Right lobe of liver (tissue), 6 donors: ENCODE data around the gene STK16. TPM values are rescaled to one million over a fixed set of nuclear protein-coding genes. Genes with fewer than 3 reads are reported as not detected.

Experiments
- ATAC-seq, 4 donors: fragments of 200-7000 bp; cut with Tn5 transposase; one replicate each; pipeline ENCODE4 v1.9.1; 2020; ENCODE audit warnings: mild to moderate bottlenecking in 4 of 4, moderate library complexity in 4 of 4
- DNase-seq, 3 donors: peaks; one replicate each; pipeline ENCODE4 v3.0.0-alpha.2; 2020
- H3K27ac ChIP-seq, 3 donors: fragments of 200-600 bp; one replicate each; pipeline ENCODE4 v1.8.0; 2022
- H3K27me3 ChIP-seq, 2 donors: fragments of 200-600 bp; one replicate each; pipeline ENCODE4 v1.8.0; 2022
- H3K36me3 ChIP-seq, 4 donors: fragments of 200-600 bp; sonication (generic) in 1 of 4; one replicate each; pipeline versions ENCODE4 v1.5.1 to v1.8.0; 2017 to 2022; ENCODE audit warnings: control low read depth in 1 of 4
- H3K4me1 ChIP-seq, 4 donors: fragments of 200-600 bp; sonication (generic) in 1 of 4; one replicate each; pipeline versions ENCODE4 v1.5.1 to v1.8.0; 2017 to 2022; ENCODE audit warnings: control low read depth in 1 of 4
- H3K4me3 ChIP-seq, 3 donors: fragments of 200-600 bp; one replicate each; pipeline ENCODE4 v1.8.0; 2022
- H3K9me3 ChIP-seq, 4 donors: fragments of 200-600 bp; sonication (generic) in 1 of 4; one replicate each; pipeline versions ENCODE4 v1.5.1 to v1.8.0; 2017 to 2022; ENCODE audit warnings: control low read depth in 1 of 4
- POLR2A ChIP-seq: fragments of 450-650 bp; IDR thresholded peaks from one replicate; pipeline ENCODE4 v1.6.1; 2017; ENCODE audit warnings: antibody characterized with exemption, mild to moderate bottlenecking
- WGBS: methylation state at CpG from one replicate; pipeline ENCODE4 v1.1.6; 2018; ENCODE audit warnings: low coverage, low lambda C conversion rate; ENCODE audit not compliant: insufficient coverage; ENCODE audit errors: missing lambda C conversion rate; 5-methylcytosine and 5-hydroxymethylcytosine counted together
- intact Hi-C, 2 donors: fragments of 100-400 bp; cut with DNase I; formaldehyde crosslinking; loops; one replicate each; pipeline versions ENCODE4 v1.11.2 to v1.14.1; 2022
- total RNA-seq, 6 experiments: library from RNA; depleted of rRNA in 2 of 6; stranded (reverse); fragments of >200 nt in 2 of 6; fragmentation: NEBNext Ultra II Directional in 3 of 6; extraction: Animal tissue kit (Norgen Biotek cat#: 25700) in 3 of 6; gene quantifications; one replicate each; pipeline versions ENCODE4 v1.1.0 to v1.2.4, GENCODE V29; 2016 to 2023
- TF ChIP-seq, protein P1 (sequence below), 4 donors: fragments of 200-600 bp in 3 of 4; fragments of 450-650 bp in 1 of 4; IDR thresholded peaks; one replicate each; pipeline versions ENCODE4 v1.5.1 to v1.8.0; 2016 to 2022; ENCODE audit warnings: antibody characterized with exemption in 4 of 4, mild to moderate bottlenecking in 2 of 4
- donor health status: DM: no; HTN: yes; CAD: no.
- donor health status: DM: no; HTN: no; CAD: no.
- donor health status: DM: no; HTN: no; CAD: no.
- donor health status: DM: no; HTN: yes; CAD: no.
- donor health status: DM: no; HTN: yes; CAD: no.

STK16 gene
- total RNA-seq, 6 experiments from 2014 or later = 17.7 to 28.1 (median 21.9) TPM

DNA sequence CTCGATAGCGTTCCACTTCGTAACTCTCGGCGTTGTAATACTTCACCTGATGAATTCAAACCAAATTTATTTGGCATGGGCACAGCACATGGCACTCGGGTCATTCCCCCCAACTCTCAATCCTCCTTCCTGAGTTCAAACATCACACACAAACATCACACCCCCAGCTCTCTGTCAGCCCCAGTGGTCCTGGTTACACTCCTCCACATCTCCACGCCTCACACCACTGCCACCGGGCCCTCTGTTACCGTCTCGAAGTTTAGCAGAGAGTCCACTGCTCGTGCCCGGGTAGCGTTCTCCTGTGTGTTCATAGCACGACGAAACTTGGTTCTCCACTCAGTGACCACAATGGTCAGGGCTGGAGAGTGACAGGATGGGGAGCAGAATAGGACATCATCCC lies 31.1 kb upstream of the STK16 start:
- Histone ChIP-seq H3K36me3 (peaks cover 0 to 54% (median 2%) of the 10 kb centered on the region in 4 donors), H3K4me3 (no peak overlapping the region), H3K4me1 (peaks cover 0 to 19% (median 9%) of the 10 kb centered on the region in 4 donors), H3K27ac (no peak overlapping the region), H3K9me3 (no peaks in the 10 kb centered on the region), H3K27me3 (no peaks in the 10 kb centered on the region)
- 98% methylated on average over 5 of the region's 15 CpGs for WGBS
- intact Hi-C loops = loop anchor here in 1 of 2 donors (5.0 kb wide), 1 partner anchor 52 kb away; the partner anchor contains the start of gene NHEJ1
- ATAC-seq (no peak), DNase-seq (no peak)
- TF ChIP-seq POLR2A = no peak
- TF ChIP-seq, protein P1, sequence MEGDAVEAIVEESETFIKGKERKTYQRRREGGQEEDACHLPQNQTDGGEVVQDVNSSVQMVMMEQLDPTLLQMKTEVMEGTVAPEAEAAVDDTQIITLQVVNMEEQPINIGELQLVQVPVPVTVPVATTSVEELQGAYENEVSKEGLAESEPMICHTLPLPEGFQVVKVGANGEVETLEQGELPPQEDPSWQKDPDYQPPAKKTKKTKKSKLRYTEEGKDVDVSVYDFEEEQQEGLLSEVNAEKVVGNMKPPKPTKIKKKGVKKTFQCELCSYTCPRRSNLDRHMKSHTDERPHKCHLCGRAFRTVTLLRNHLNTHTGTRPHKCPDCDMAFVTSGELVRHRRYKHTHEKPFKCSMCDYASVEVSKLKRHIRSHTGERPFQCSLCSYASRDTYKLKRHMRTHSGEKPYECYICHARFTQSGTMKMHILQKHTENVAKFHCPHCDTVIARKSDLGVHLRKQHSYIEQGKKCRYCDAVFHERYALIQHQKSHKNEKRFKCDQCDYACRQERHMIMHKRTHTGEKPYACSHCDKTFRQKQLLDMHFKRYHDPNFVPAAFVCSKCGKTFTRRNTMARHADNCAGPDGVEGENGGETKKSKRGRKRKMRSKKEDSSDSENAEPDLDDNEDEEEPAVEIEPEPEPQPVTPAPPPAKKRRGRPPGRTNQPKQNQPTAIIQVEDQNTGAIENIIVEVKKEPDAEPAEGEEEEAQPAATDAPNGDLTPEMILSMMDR (IDR thresholded peaks at IDR 0.05) = no peak

DNA sequence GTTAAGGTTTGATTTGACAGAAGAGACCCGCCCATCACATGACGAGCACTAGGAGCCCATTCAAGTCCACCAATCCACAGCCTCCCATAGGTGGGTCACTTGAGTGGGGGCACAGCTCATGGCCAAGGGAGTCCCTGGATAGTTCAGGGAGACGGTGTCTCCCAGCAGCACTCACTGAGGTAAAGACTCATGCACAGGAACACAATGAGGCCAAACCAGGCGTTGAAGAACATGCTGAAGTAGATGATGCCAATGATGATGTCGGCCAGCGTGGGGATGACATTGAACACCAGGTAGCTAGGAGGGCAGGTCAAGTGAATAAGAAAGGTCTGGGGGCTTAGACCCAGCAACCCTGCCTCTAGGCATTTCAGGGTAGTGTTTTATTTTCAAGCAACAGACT lies 30.5 kb upstream of the STK16 start:
- peaks cover 0 to 23% (median 11%) of the 10 kb centered on the region in 4 donors for H3K4me1 ChIP-seq
- peaks cover 0 to 48% (median 0%) of the 10 kb centered on the region in 4 donors for H3K36me3 ChIP-seq
- 94% methylated on average over 6 of the region's 6 CpGs for WGBS
- no peaks in the 10 kb centered on the region for H3K27me3 ChIP-seq
- no peak overlapping the region for H3K4me3 ChIP-seq
- ATAC-seq (no peak), DNase-seq (no peak)
- no peak for TF ChIP-seq POLR2A
- TF ChIP-seq, protein P1 (IDR thresholded peaks at IDR 0.05) = no peak
- H3K9me3 ChIP-seq = no peaks in the 10 kb centered on the region
- no peak overlapping the region for H3K27ac ChIP-seq
- intact Hi-C loops = loop anchor here (5.0 kb wide), 2 partner anchors 37 to 52 kb away; partner anchors contain the start of genes CNPPD1 (in 1 of the 2), NHEJ1 (in 1 of the 2) and RETREG2 (in 1 of the 2)

DNA sequence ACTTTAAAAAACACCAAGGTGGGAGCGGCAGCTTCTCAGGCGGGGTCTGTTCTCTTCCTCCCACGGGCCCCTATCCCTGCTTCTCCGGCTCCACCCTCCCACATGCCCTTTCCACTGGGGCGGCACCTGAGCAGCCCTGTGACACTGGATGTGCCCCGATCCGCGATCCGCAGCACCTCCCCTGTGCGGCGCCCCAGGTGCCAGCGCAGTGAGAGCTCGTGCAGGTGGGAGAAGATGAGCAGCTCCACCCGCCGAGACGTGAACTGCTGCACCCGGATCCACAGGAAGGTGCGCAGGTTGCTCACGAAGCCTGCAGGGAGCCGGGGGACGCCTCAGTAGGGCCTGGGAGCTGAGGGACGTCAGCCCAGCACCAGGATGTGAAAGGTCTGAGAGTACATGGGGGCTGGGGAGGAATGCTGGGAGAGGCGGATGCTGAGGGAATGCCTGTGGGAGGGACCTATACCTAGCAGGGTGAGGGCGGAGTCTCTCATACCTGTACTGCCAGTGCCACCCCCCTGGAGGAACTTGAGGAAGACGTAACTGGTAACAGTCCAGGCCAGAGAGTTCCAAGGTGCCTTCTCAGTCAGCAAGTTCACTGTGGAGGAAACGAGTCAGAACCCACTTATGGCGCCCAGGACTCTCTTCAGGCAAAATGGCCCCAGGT lies 29.3 kb upstream of the STK16 start:
- H3K4me1 ChIP-seq = peaks cover 0 to 23% (median 11%) of the 10 kb centered on the region in 4 donors
- H3K27ac ChIP-seq = no peak overlapping the region
- DNase-seq (no peak), ATAC-seq (no peak)
- H3K27me3 ChIP-seq = no peaks in the 10 kb centered on the region
- peaks cover 0 to 45% (median 5%) of the 10 kb centered on the region in 4 donors for H3K36me3 ChIP-seq
- no peaks in the 10 kb centered on the region for H3K9me3 ChIP-seq
- intact Hi-C loops = loop anchor here in 1 of 2 donors (5.0 kb wide), 1 partner anchor 39 kb away; the partner anchor contains the start of genes CNPPD1 and RETREG2
- H3K4me3 ChIP-seq = no peak overlapping the region
- 94% methylated on average over 18 of the region's 27 CpGs for WGBS
- TF ChIP-seq, protein P1 (IDR thresholded peaks at IDR 0.05) = no peak
- no peak for TF ChIP-seq POLR2A

DNA sequence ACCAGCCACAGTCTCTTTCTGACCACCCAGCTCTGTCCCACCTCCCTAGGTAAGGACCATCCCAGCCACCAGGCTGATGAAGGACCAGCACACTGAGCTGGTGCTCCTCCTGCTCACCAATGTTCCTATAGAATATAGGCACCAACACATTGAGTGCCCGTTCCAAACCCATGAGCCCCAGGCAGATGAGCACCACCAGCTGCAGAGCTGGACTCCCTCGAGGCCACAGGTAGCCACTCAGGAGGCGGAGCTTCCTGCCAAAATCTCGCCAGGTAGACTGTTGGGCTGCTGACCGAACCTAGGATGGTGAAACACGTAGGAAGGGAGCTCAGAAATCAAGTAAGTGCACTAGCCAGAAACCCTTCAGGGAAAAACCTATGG lies 28.8 kb upstream of the STK16 start:
- Histone ChIP-seq H3K27ac (no peak overlapping the region), H3K4me3 (no peak overlapping the region), H3K9me3 (no peaks in the 10 kb centered on the region), H3K27me3 (no peaks in the 10 kb centered on the region), H3K36me3 (peaks cover 0 to 50% (median 8%) of the 10 kb centered on the region in 4 donors), H3K4me1 (peaks cover 0 to 23% (median 11%) of the 10 kb centered on the region in 4 donors)
- ATAC-seq (no peak), DNase-seq (no peak)
- WGBS = 85% methylated on average over 2 of the region's 6 CpGs
- intact Hi-C loops = loop anchor here in 1 of 2 donors (5.0 kb wide), 1 partner anchor 39 kb away; the partner anchor contains the start of genes CNPPD1 and RETREG2
- TF ChIP-seq, protein P1 (IDR thresholded peaks at IDR 0.05) = no peak
- TF ChIP-seq POLR2A = no peak
